ENCODE results near the gene SLCO4C1. TPM values are rescaled to one million over a fixed set of nuclear protein-coding genes. Genes with fewer than 3 reads are reported as not detected.
A peak's percentile ranks its signal among the peaks of the same experiment; 100 is the strongest.
"Not testable (repeated sequence)": the region's sequence is repeated elsewhere in the genome, so short reads cannot be mapped to it uniquely, and the experiment has no call there.

Gene SLCO4C1
- total and polyA plus RNA-seq, 2 of the 13 experiments (the other 11 are each of a cell fraction or from before 2014, with no cell fraction given) = 1.3 to 7.8 TPM

GRCh38 chr5:102324714-102325113 lies 28.6 kb upstream of the SLCO4C1 start (continued):
- TF ChIP-seq, protein P1, sequence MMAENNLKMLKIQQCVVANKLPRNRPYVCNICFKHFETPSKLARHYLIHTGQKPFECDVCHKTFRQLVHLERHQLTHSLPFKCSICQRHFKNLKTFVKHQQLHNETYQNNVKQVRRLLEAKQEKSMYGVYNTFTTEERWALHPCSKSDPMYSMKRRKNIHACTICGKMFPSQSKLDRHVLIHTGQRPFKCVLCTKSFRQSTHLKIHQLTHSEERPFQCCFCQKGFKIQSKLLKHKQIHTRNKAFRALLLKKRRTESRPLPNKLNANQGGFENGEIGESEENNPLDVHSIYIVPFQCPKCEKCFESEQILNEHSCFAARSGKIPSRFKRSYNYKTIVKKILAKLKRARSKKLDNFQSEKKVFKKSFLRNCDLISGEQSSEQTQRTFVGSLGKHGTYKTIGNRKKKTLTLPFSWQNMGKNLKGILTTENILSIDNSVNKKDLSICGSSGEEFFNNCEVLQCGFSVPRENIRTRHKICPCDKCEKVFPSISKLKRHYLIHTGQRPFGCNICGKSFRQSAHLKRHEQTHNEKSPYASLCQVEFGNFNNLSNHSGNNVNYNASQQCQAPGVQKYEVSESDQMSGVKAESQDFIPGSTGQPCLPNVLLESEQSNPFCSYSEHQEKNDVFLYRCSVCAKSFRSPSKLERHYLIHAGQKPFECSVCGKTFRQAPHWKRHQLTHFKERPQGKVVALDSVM (CRISPR knock-in tag; IDR thresholded peaks at IDR 0.05) = no peak
- TF ChIP-seq SP1 (IDR thresholded peaks at IDR 0.05) (no peak), SP1 (CRISPR knock-in tag; IDR thresholded peaks at IDR 0.05) (no peak), SMC3 (IDR thresholded peaks at IDR 0.05; ENCODE audit: low read length) (no peak), ZNF768 (CRISPR knock-in tag; IDR thresholded peaks at IDR 0.05) (no peak), ZNF160 (CRISPR knock-in tag; IDR thresholded peaks at IDR 0.05) (no peak)

- H3K4me3 ChIP-seq (replicated peaks in 1 of 3; ENCODE audit: insufficient read depth in 1 of 3, low read depth in 2 of 3, low read length in 3 of 3); H3K27ac ChIP-seq (ENCODE audit: extremely low read length, insufficient read depth, low read length); H2AFZ ChIP-seq (ENCODE audit: low read length); H3K36me3 ChIP-seq (replicated peaks in 1 of 2; ENCODE audit: control insufficient read depth in 1 of 2, insufficient read depth in 2 of 2, low read length in 2 of 2); H3K9ac ChIP-seq (ENCODE audit: insufficient read depth, low read depth, low read length); H3K4me2 ChIP-seq (ENCODE audit: low read depth, low read length); in situ Hi-C loops (cut with HindIII; ENCODE audit: extremely low pct_ligation_motif_present, low pct_unique_long_range_greater_than_20kb); ATAC-seq; CTCF ChIA-PET (ENCODE audit: low intra/inter-chr PET ratio, low total read pairs); H3K4me1 ChIP-seq (ENCODE audit: insufficient read depth, low read length); H3K9me3 ChIP-seq (ENCODE audit: low read length); BruUV-seq (replicated peaks); H4K20me1 ChIP-seq (ENCODE audit: insufficient read depth, low read length); DNase-seq (ENCODE audit: low spot score); intact Hi-C loops (cut with micrococcal nuclease; ENCODE audit: unreplicated experiment); H3K27me3 ChIP-seq (ENCODE audit: control insufficient read depth in 1 of 2, insufficient read depth in 2 of 2, low read length in 2 of 2); FAIRE-seq; H3K79me2 ChIP-seq (ENCODE audit: insufficient read depth, low read length): not testable (repeated sequence)
- WGBS (ENCODE audit: low lambda C conversion rate) = 19% methylated on average over 4 of the region's 4 CpGs
- POLR2A ChIA-PET = interaction anchor here (0.6 kb wide), 1 partner anchor 22 kb away, joined by 4 read pairs; no protein-coding TSS in a partner anchor
These were observed 22.7 kb upstream of the SLCO4C1 start for GRCh38 chr5:102318801-102319200.

- Histone ChIP-seq H3K36me3 (replicated peaks in 1 of 2; ENCODE audit: control insufficient read depth in 1 of 2, insufficient read depth in 2 of 2, low read length in 2 of 2) (no peaks in the 10 kb centered on the region), H3K27ac (ENCODE audit: extremely low read length, insufficient read depth, low read length) (no peak overlapping the region), H3K9ac (ENCODE audit: insufficient read depth, low read depth, low read length) (no peak overlapping the region), H3K27me3 (ENCODE audit: control insufficient read depth in 1 of 2, insufficient read depth in 2 of 2, low read length in 2 of 2) (no peaks in the 10 kb centered on the region; a peak in 1 of 5 replicates), H4K20me1 (ENCODE audit: insufficient read depth, low read length) (no peaks in the 10 kb centered on the region), H3K4me2 (ENCODE audit: low read depth, low read length) (no peak overlapping the region), H3K4me1 (ENCODE audit: insufficient read depth, low read length) (no peaks in the 10 kb centered on the region), H3K79me2 (ENCODE audit: insufficient read depth, low read length) (no peaks in the 10 kb centered on the region), H3K9me3 (ENCODE audit: low read length) (no peaks in the 10 kb centered on the region), H3K4me3 (replicated peaks in 1 of 3; ENCODE audit: insufficient read depth in 1 of 3, low read depth in 2 of 3, low read length in 3 of 3) (no peak overlapping the region), H2AFZ (ENCODE audit: low read length) (no peak overlapping the region)
- no TSS peak for BruUV-seq (replicated peaks)
- 2% methylated on average over 1 of the region's 1 CpG for WGBS (ENCODE audit: low lambda C conversion rate)
- no peak for DNase-seq (ENCODE audit: low spot score)
- TF ChIP-seq LCORL (IDR thresholded peaks at IDR 0.05) (0 out of 2 replicates have a peak, but pooled peaks have one; percentile 12), LCORL (CRISPR knock-in tag; IDR thresholded peaks at IDR 0.05) (no peak), ZNF572 (CRISPR knock-in tag; IDR thresholded peaks at IDR 0.05) (no peak), STAG1 (CRISPR knock-in tag; IDR thresholded peaks at IDR 0.05) (no peak)
- in situ Hi-C loops (cut with HindIII; ENCODE audit: extremely low pct_ligation_motif_present, low pct_unique_long_range_greater_than_20kb) = no loop called here
- POLR2A ChIA-PET = no interaction called here
- intact Hi-C loops (cut with micrococcal nuclease; ENCODE audit: unreplicated experiment) = no loop called here
- CTCF ChIA-PET (ENCODE audit: low intra/inter-chr PET ratio, low total read pairs) = no interaction called here
- ATAC-seq = no peak
- no peak for FAIRE-seq
These were observed 18.2 kb upstream of the SLCO4C1 start for GRCh38 chr5:102314328-102314727.
